GM18909 (cell line): Measurements from ENCODE around the gene GRID1.

ENCODE experiments used
- ATAC-seq: cut with Tn5 transposase; IDR thresholded peaks from one replicate; pipeline ENCODE4 v1.9.1; 2021; ENCODE audit warnings: mild to moderate bottlenecking; ENCODE audit not compliant: unreplicated experiment, poor library complexity

GRID1 gene

DNA sequence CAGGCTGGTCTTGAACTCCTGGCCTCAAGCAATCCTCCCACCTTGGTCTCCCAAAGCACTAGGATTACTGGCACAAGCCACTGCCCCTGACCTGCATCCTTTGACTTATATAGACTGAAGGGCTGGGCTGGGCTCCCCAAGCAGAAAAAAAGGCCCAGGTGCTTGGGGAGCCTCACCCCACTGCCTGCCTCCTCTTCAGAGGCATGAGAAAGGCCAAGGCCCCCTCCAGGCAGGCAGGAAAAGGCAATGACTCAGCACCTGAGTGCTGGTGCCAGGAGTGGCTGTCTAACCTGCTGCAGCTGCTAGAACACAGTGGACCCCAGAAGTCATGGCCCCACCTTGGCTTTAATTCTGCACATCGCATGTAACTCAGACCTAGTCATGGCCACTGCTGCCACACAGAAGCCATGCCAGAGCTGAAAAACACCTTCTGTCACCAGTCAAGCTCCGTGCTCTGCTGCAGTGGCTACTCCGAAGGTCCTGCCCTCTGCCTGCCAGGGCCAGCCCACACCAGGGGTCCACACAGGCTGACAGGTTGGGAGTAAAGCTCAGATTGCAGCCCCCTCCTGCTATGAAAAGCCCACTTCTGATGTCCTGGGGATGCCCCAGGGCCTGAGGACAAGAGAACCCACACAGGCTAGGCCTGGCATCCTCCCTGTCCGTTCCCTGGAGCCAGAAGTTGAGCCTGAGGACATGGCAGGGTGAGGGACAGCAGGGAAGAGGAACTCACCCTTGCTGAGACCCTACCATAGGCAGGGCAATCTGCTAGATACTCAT is 48.5 kb downstream of the GRID1 start:
- ATAC-seq = no peak

DNA sequence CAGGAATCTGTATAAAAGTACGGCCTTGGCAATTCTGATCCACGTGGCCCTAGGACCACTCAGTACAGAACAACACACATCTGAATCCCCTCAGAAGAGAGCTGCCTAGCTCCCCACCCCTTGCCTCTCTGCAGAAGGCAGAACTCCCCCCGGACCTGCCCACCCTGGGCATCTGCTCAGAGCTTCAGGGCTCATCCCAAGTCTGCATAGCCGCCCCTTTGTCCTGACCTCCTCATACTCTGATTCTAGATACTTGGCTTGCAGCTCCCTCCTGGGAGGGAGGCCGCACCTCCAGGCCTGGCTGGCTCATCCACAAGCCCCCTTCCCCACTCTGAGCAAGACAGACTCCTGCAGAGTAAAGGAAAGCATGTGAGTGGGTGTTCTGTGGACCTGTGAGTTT is 49.6 kb downstream of the GRID1 start:
- no peak for ATAC-seq

DNA sequence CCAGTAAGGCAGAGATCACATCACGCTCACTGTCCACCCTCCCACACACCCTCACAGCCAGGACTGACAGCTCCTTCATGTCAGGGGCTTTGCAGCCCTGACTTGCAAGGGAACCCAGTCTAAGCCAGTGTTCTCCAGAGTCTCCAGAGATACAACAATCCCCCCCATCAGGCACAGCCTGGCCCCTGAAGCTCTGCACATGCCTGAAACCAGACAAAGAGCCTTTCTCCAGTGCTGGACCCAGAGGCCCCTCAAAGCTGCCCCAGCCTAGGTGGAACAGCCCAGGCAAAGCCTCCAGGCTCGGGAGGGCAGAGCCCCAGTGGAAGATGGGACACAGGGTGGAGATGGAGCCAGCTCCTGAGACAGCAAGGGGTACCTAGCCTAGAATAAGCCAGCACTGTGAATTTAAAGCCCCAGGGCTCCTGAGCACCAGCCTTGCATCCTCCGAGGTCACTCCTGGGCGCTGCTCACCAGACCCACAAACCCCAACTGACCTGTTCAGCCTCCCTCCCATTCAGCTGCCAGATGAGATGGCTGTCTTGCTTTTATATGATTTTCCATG is 50.2 kb downstream of the GRID1 start:
- ATAC-seq = no peak

DNA sequence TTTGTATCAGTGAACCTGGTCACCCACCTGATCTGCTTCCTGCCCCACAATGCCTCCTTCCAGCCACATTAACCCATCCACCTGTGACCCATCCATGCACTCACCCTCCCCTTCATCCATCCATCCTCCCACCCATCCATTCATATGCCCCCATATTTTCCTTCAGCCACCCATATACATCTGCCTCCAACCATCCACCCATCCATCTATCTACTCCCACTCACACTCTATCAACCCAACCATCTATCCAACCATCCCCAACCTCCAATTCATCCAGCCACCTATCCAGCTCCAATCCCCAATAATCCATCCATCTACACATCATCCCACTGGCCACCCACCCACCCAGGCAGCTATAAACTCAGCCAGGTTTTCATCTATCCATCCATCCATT is 51.0 kb downstream of the GRID1 start:
- no peak for ATAC-seq

DNA sequence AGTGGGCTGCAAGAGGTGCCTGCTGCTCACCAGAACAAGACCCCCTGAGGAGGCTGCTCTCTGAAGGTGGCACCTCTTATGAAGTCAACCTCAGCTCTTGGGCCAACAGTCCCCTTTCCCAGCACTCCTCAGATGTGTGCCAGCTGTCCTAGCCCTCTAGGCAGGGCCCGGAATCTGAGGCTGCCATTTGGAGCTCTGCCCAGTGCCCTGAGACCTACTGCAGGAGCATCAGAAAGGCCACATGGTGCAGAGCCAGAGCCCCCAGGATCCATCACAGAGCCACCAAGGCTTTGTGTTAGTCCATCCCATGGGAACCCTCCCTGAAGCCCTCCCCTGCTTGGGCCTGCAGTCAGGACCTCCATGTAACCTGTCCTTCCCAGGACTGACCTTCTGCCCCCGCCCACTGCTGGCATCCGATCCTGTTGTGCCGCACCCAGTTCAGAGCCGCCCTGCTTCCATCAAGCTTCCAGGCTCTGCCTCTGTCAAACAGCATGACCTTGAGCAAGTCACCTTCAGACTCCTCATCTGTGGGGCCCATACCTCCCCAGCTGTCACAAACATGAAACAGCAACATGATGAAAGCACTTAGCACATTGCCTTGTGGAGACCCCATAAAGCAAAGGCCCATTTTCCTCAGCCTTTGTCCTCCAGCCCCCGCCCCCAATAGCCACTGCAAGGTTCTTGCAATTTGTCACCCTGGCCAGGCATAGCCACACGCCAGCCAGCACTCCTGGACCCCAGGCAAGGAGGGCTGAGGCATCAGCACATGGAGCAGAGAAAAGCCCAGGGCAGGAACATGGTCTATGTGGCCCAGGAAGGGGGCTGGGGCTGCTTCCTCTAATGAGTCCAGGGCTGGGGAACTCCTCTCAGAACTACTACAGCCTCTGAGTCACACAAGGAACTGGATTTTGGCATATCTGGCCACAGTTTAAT is 51.7 kb downstream of the GRID1 start:
- no peak for ATAC-seq

DNA sequence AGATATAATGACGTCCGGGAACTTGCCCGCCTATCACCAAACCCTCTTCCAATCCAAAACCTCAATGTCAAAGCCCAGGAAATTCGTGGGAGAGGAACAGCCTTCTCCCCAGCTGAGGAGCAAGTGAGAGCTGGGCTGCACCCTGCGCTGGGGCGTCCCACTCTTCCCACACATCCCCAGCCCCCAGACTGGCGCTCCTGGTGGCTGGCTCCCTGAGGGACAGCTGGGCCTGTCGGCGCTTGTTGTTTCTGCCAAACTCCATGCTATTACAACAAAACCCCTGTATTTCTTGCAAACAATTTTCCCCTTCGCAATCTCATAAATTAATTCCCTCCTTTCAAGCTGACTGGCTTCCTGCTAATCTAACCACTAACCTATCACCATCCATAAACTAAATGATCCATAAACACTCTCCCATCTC is 53.0 kb downstream of the GRID1 start:
- no peak for ATAC-seq

DNA sequence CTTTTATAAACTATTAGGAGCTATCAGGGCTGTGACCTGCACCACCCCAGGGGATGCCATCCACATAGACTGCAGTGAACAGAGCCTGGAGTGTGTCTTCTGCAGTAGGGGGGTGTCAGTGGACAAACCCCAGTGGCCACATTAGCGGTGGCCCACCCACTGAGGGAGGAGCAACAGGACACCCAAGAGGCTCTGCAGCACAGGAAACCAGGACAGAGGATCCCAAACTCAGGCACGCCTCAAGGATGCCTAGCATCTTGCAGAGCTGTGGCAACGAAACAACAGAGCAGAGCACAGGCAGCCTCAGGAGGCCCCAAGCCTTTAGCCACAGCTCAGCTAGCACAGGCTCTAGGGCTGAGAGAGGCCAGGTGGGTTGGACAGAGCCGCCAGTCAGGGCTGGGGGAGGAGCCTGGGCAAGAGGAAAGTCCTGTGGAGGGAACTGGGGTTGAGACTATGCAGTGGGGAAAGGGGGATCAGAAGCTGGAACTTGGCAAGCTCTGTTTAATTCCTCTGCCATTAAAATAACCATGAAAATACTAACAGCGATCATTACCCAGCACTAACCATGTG is 53.8 kb downstream of the GRID1 start:
- ATAC-seq = no peak

DNA sequence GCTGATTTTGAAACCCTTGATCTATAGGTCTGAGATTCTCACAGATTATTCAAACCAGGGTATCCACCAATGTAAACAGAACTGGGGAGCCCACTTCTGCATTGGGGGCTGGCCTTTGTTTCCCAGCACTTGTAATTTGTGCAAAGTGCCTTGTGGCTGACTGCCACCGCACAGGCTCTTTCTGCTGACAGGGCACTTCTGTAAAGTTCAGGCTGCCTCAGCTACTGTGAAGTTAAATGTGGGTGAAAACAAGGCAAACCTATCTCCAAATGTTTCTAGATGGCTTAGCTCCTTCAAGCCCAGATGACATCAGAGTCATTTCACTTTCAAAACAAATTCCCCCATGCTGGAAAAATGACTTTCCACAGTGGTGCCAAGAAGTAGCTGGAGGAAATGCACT is 54.7 kb downstream of the GRID1 start:
- ATAC-seq = no peak

DNA sequence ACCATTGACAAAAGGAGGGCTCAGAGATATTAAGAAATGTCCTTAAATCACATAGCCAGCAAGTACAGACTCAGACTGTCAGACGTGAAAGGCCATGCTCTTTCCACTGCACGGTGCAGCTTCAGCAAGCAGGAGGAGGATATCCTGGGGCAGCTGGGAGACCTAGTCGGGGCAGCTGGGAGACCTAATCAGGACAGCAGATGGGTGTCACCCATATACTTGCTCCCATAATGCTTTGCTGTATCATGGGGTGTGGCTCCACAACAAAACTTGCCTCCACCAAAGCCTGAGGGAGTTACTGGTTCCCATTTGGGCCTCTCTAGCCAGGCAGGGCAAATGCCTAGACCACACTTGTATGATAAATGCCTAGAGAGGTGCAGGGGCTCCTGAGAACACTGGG is 55.4 kb downstream of the GRID1 start:
- ATAC-seq = no peak

DNA sequence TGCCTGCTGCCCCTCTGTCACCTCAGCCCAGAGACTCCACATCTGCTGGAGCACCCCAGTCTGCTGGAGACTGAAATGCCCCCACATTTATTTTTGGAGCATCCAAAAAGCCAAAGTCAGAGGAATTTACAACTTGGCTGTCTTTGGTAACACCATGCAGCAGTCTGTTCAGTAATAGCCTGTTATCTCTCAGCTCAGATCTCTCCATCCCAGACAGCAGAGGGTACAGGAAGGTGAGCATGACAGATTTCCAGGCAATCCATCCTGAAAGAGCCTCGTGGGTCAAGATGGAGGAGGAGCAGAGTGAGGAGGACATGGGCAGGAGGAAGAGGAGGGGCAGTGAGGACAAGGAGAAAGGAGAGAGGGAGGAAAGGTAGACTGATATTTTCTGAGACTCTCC is 55.9 kb downstream of the GRID1 start:
- ATAC-seq = no peak

DNA sequence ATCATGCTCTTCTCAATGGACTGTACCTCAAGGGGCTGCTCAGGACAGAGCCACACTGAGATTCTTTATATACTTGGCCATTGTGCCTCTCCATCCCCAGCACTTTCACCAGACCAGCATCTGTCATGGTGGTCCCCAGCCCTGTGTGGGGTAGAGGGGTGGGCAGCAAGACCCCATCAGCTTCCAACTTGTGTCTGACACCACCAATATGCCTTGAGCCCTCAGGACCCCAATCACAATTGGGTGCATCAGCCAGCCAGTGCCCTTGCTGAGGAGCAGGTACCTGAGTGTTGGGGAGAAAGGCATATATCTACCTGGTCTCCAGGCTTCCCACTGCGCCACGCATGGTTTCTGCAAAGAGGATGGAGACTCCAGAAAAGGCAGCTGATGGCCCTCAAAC is 56.3 kb downstream of the GRID1 start:
- ATAC-seq = no peak

DNA sequence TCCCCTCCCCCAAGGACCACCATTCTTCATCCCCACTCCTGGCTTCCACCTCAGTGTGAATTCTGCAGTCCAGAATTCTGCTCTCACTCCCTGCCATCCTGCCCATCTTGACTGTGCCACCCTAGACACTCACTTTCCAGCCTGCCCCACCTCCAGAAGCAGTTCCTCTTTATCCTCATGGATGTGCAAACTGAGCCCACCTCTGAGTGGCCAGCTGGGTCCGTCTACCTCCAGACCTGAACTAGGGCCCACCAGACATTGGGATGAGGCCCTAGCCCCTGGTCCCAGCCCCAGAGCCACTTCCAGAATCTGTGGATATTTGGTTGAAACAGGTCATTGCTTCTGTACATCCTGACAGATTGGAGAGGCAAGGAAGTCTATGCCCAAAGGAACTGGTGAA is 58.5 kb downstream of the GRID1 start:
- ATAC-seq = no peak

DNA sequence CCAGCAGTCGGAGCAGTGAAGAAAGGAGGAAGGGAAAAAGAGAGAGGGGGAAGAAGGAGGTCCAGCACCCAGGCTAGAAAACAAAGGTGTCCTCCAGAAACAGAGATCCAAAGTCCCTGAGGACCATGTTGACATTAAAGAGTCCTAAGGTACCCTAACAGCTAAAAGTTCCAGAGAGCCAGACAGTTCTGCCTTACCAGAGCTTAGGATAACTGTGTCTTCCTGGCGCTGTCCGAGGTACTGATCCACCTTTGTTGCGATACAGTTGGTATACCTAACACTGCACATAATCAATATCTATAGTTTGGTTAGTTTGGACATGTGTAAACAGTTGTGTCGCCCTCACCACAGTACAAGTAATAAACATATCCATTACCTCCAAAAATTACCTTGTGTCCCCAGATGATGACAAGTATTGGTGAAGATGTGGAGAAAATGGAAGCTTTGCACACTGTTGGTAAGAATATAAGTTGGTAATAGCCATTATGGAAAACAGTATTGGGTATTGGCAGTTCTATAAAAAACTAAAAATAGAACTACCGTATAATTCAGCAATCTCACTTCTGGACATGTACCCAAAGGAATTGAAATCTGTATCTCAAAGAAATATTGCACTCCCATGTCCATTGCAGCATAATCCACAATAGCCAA is 59.8 kb downstream of the GRID1 start:
- no peak for ATAC-seq

DNA sequence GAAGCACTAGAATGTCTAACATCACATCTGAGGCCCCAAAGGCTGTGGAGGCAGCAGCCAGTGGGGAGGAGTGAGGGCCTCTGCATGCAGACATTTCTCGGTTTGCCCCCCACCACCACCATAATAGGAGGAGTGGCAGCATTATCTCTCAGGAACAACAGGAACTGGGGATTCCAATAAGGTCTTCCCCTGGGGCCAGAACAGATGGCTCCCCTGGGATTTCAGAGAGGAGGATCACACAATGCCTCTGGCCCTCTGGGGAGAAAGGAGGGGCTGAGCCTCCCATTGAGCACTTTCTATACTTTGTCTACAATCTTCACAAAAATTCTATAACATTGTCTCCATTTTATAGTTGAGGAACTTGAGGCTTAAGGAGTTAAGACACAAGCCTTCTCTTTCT is 61.1 kb downstream of the GRID1 start:
- ATAC-seq = no peak

DNA sequence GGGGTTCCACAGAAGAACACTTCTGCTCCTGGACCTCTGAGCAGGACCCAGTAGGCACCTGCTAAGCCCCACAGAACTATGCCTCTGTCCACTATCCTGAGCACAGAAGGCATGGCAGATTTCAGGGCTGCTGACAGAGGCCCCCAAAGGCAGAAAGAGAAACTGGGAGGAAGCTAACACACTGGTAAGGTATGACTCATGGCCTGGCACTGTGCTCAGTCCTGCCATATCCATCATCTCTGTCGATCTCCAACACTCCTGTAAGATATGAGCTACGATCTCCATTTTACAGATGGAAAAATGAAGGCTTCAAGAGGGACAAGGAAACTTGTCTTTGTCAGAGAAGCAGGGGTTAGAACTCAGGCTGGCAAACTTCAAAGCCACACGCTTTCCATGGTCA is 62.2 kb downstream of the GRID1 start:
- no peak for ATAC-seq

DNA sequence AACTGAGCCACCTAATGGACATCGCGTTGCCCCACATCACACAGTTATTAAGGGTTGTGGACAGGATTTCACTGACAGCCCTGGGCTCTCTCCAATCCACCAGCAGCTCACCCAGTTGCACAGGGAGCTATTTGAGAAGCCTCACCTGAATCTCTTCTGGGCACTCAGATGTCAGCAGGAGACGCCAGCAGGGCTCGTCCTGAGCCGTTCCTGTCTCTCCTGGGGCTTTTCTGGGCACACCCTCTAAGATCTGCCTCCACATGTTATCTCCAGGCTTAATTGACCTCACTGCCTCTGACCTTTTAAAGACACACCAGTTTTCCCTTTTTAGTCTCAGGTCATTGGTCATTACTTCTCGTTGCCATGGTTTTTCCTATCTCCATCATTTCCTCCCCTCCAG is 63.0 kb downstream of the GRID1 start:
- no peak for ATAC-seq

DNA sequence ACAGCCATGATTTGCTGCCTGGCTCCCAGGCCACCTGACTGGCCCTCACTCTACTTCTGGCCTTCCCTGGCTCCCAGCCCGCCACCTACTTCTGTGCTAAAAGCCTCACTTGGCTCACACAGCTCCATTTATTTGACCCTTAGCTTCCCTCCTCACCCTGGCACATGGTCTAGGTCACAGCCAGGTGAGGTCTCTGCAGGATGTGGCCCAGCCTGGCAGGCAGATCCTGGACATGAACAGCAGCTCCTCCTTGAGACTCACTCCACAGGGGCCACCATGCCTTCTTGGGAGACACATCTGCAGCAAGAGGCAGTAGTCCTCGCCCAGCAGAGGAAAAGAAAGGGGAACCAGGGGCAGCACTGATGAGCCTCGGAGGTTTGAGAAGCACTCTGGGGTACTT is 64.6 kb downstream of the GRID1 start:
- no peak for ATAC-seq

DNA sequence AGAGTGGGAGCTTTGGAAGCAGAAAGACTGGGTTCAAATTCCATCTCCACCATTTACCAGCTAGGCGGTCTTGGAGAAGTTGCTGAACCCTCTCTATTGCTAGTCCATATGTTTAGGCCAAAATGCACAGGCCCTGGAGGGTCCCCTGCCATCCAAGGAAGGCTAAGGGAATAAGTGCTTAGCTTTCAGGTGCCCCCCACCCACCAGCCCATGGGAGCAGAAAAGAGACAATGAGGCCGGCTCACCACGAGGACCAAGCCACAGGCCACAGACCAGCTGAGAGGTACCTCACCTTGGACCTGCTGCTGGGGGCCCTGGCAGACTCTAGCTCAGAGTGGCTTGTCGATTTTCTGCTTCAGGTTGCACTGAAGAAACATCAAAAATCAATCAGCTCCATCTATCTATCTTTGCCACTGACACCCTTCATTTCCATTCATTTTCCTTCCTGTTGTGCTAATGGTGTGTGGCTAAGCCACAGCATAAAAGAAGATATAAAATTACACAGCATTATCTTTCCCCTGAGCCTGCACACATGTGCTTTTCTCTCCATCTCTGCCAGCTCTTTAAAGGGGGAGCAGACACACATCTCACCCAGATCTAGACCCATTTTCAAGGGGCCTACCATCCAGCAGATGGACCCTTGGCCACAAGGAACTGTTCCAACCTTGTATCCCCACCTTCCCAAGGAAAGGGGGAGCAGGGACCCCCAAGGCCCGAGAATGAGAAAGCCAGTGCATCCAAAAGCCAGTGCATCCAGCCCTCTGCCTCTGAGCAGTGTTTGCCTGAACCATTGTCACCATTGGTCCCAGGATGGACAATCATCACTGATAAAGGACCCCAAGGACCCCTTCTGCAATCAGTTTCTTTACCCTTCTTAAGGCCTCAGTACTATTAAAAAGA is 65.4 kb downstream of the GRID1 start:
- ATAC-seq = no peak

DNA sequence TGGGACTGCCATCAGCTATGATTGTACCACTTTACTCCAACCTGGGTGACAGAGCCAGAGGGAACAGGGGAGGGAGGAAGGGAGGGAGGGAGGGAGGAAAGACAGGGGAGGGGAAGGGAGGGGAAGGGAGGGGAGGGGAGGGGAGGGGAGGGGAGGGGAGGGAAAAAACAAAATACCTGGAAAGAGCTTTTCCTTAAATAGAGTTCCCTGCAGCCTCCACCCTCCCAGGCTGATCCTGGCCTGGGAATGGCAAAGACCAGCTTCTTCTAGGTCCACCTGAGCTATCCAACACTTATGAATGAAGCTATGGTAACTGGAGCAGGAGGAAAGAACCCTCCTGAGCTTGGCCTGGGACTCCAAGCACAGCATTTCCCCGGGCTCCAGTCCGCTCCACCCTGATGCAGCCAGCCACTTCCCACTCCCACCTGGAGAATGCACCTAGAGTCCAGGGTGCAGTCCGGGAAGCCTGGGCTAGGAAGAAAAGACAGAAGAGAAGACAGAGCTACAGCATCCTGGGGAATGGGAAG is 66.1 kb downstream of the GRID1 start:
- ATAC-seq = no peak
